HFFc6 (cell line): ENCODE results near the gene SLC25A24. TPM values are rescaled to one million over a fixed set of nuclear protein-coding genes. Genes with fewer than 3 reads are reported as not detected.

ENCODE experiments used
- DNase-seq: peaks from one replicate; pipeline ENCODE4 v3.0.0-alpha.2; 2018
- H3K27ac Mint-ChIP-seq: 2 replicates; pipeline ENCODE4 v1.8.0; 2020; ENCODE audit warnings: mild to moderate bottlenecking, mixed read lengths
- H3K27me3 Mint-ChIP-seq: 2 replicates; pipeline ENCODE4 v1.8.0; 2021; ENCODE audit warnings: mild to moderate bottlenecking, moderate library complexity, mixed read lengths; ENCODE audit not compliant: insufficient read depth
- H3K36me3 Mint-ChIP-seq: 2 replicates; pipeline ENCODE4 v1.8.0; 2021; ENCODE audit warnings: low read depth, mixed read lengths
- H3K4me1 Mint-ChIP-seq: 2 replicates; pipeline ENCODE4 v1.8.0; 2020; ENCODE audit warnings: low read depth, mixed read lengths
- H3K4me3 Mint-ChIP-seq: 2 replicates; pipeline ENCODE4 v1.8.0; 2020; ENCODE audit warnings: mild to moderate bottlenecking, moderate library complexity, mixed read lengths
- H3K9me3 Mint-ChIP-seq: 2 replicates; pipeline ENCODE4 v1.8.0; 2020; ENCODE audit warnings: mild to moderate bottlenecking, mixed read lengths
- CTCF ChIP-seq: fragments of 200-600 bp; sonication (generic); IDR thresholded peaks from 2 replicates; pipeline ENCODE4 v1.5.0; 2021; ENCODE audit warnings: antibody characterized with exemption, mild to moderate bottlenecking
- total RNA-seq, 6 experiments: library from RNA; stranded (reverse); fragmentation: NEBNext Ultra II Directional; extraction: Animal tissue kit (Norgen Biotek cat#: 25700); gene quantifications; 2 replicates in 1 of 6; 3 replicates in 5 of 6; pipeline ENCODE4 v1.2.3, GENCODE V29; 2021

Gene SLC25A24
- total RNA-seq, 6 experiments from 2014 or later, result 34.5 to 44.6 (median 39.9) TPM

DNA sequence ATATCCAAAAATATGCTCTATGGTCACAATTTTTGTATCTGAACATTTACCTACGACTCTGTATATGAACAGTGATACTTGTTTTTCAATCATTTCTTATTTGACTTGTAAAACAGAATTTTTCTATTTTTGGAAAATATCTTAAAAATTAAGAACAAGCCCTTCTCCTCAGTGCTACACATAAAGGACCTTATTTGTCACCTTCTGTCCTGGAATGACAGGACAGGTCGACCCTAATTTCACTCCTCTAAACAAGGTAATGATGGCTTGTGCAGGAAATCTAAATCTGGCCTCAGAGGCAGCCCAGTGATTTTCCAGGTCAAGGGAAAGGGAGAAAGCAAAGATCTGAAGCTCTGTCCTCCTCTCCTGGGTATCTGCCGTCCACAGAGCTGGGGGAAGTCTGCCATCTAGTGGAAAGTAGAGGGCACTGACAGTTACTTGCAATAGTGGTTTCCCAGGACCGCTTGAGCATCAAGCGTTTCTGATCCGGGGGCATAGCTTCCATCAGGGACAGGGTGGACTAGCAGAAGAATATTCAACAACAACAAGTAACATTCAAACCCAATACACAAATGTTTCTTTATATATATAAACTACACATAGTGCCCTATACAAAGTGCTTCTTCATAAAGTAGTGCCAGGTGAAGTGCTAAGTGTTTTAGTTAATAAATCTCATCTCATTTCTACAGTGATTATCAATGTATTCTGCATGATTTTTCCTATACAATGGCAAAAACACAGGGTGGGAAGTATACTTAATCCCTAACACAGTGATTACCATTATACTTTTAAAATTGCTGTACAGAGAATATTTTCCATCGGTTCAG is 74.6 kb downstream of the SLC25A24 start:
- Mint-ChIP-seq H3K27ac (no peak overlapping the region), H3K27me3 (peaks cover 14% of the 10 kb centered on the region), H3K9me3 (no peaks in the 10 kb centered on the region), H3K36me3 (no peaks in the 10 kb centered on the region), H3K4me3 (no peak overlapping the region), H3K4me1 (peaks cover 17% of the 10 kb centered on the region)
- peak; percentile 60 for DNase-seq
- peak; percentile 97 for TF ChIP-seq CTCF

- Mint-ChIP-seq H3K4me3 (no peak overlapping the region), H3K27me3 (peaks cover 20% of the 10 kb centered on the region), H3K36me3 (no peaks in the 10 kb centered on the region), H3K9me3 (no peaks in the 10 kb centered on the region), H3K4me1 (peaks cover 17% of the 10 kb centered on the region), H3K27ac (no peak overlapping the region)
- DNase-seq, result no peak
- TF ChIP-seq CTCF, result no peak
These were observed 75.4 kb downstream of the SLC25A24 start for GRCh38 chr1:108124622-108125311.

DNA sequence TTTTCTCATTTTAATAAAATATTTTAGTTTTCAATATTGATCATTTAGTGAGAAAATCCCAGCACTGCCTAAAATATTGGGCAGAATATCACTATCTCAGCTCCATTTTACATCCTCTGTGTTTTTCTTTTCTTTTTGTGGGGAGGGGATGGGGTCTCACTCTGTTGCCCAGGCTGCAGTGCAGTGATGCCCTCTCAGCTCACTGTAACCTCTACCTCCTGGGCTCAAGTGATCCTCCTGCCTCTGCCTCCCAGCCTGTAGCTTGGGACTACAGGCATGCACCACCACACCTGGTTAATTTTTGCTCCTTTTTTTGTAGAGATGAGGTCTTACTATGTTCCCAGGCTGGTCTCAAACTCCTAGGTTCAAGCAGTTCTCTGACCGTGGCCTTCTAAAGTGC is 76.1 kb downstream of the SLC25A24 start:
- H3K9me3 Mint-ChIP-seq, result no peaks in the 10 kb centered on the region
- TF ChIP-seq CTCF, result no peak
- H3K4me3 Mint-ChIP-seq, result no peak overlapping the region
- peaks cover 25% of the 10 kb centered on the region for H3K4me1 Mint-ChIP-seq
- peaks cover 22% of the 10 kb centered on the region for H3K27me3 Mint-ChIP-seq
- DNase-seq, result no peak
- H3K36me3 Mint-ChIP-seq, result no peaks in the 10 kb centered on the region
- no peak overlapping the region for H3K27ac Mint-ChIP-seq

DNA sequence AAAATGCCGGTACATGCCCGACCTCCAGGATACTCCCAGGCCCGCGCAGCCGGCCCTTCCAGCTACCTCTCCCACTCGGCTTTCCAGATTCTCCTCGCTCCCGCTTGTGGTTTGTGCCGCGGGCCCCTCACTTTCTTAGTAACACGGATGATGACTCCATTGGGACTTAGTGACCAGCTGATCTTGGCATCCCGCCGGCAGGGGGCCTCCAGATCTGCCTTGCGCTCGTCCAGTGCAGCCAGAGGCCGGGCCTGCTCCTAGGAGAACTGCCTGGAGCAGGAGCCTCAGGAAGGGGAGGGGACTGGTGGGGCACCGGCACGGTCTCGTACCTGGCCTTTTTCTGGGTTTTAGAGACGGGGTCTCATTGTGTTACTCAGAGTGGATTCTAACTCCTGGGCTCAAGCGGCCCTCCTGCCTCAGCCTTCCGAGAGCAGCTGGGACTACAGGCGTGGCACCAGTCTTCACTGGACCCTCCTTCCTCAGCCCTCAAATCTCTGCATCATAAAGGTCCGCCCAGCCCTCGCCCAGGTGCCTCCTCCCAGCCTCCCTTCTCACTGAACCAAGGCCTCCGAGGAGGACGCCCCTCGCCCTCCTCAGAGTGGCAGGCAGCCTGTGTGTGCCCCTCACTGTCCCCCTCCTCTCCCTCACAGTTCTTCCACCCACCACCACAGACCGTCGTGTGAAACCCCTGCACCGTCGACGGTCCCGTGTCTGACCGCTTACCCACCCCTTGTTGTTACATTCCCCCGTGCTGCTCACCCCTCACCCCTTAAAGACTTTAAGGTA is 78.6 kb downstream of the SLC25A24 start:
- TF ChIP-seq CTCF, result no peak; the same call in 1 of the 2 replicates
- peaks cover 29% of the 10 kb centered on the region for H3K4me1 Mint-ChIP-seq
- no peak overlapping the region for H3K27ac Mint-ChIP-seq
- no peak overlapping the region for H3K4me3 Mint-ChIP-seq
- no peaks in the 10 kb centered on the region for H3K9me3 Mint-ChIP-seq
- no peaks in the 10 kb centered on the region for H3K36me3 Mint-ChIP-seq
- DNase-seq, result no peak
- H3K27me3 Mint-ChIP-seq, result peaks cover 22% of the 10 kb centered on the region

- TF ChIP-seq CTCF, result no peak
- Mint-ChIP-seq H3K36me3 (no peaks in the 10 kb centered on the region), H3K9me3 (no peaks in the 10 kb centered on the region), H3K27me3 (peaks cover 22% of the 10 kb centered on the region), H3K4me1 (peaks cover 23% of the 10 kb centered on the region), H3K27ac (no peak overlapping the region), H3K4me3 (no peak overlapping the region)
- no peak for DNase-seq
These were observed 80.0 kb downstream of the SLC25A24 start for GRCh38 chr1:108120163-108120562.
